ENCODE measurements around the gene SAMSN1.

SAMSN1 gene

GRCh38 chr21:14589855-14590563, 43.9 kb upstream of the SAMSN1 start:
- TF ChIP-seq CTCF (IDR thresholded peaks at IDR 0.05; ENCODE audit: low read depth, low read length), result no peak
- no peak overlapping the region for H3K4me3 ChIP-seq (ENCODE audit: low read depth, low read length)

DNA sequence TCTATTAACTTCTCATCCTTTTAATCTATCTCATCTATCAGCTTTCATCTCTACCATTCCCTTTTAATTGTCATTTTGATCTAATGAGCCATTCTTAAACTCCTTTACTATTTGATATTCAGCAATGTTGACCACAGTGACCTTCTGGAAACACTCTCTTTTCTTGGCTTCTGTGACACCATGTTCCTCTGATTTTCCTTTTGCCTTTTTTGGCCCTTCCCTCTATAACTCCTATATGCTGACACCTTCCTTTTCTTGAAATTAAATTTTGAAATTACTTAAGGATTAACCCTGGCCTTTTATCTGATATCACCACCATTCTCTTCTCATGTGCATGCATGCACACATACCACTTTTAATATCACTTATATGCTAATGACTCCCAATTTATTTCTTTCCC, 41.2 kb upstream of the SAMSN1 start:
- H3K4me3 ChIP-seq (ENCODE audit: low read depth, low read length), result no peak overlapping the region
- no peak for TF ChIP-seq CTCF (IDR thresholded peaks at IDR 0.05; ENCODE audit: low read depth, low read length)

DNA sequence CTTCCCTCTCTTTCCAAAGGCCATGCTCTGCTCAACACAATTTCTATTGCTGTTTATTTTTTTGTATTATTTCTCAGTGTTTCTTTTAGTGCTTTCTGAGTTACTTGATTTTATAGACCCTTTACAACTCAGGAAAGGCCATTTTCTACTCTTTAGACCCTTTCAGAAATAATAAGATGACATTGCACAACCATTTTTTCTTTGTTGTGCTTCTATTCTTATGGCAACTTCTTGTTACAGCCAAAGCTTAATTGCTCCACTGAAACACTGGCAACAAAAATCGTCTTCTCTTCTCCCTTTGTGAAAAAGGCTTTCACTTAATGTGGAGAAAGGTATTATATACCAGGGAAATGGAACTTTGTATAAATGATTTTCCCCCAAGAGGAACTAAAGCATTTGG, 39.0 kb upstream of the SAMSN1 start:
- no peak for TF ChIP-seq CTCF (IDR thresholded peaks at IDR 0.05; ENCODE audit: low read depth, low read length)
- H3K4me3 ChIP-seq (ENCODE audit: low read depth, low read length), result no peak overlapping the region

- no peak overlapping the region for H3K4me3 ChIP-seq (ENCODE audit: low read depth, low read length)
These were observed 38.4 kb upstream of the SAMSN1 start for GRCh38 chr21:14584357-14585095.

GRCh38 chr21:14583629-14584255, 37.6 kb upstream of the SAMSN1 start:
- TF ChIP-seq CTCF (IDR thresholded peaks at IDR 0.05; ENCODE audit: low read depth, low read length), result no peak
- no peak overlapping the region for H3K4me3 ChIP-seq (ENCODE audit: low read depth, low read length)

More at GRCh38 chr21:14584357-14585095, 38.4 kb upstream of the SAMSN1 start:
- no peak for TF ChIP-seq CTCF (IDR thresholded peaks at IDR 0.05; ENCODE audit: low read depth, low read length)

GRCh38 chr21:14582934-14583628, 37.0 kb upstream of the SAMSN1 start:
- no peak for TF ChIP-seq CTCF (IDR thresholded peaks at IDR 0.05; ENCODE audit: low read depth, low read length)
- H3K4me3 ChIP-seq (ENCODE audit: low read depth, low read length), result no peak overlapping the region
